Stomach (tissue), 9 donors: ENCODE results near the gene ABCC5. TPM values are rescaled to one million over a fixed set of nuclear protein-coding genes. Genes with fewer than 3 reads are reported as not detected.
A peak's percentile ranks its signal among the peaks of the same experiment; 100 is the strongest.

Source experiments
- DNase-seq, 2 donors: peaks; one replicate each; pipeline versions ENCODE4 v3.0.0 to v3.0.0-alpha.2; 2013 to 2019
- H3K27ac ChIP-seq, 5 donors: fragments of 200-600 bp in 4 of 5; sonication (generic) in 4 of 5; one replicate each; pipeline ENCODE4 v1.5.1; 2013 to 2019; ENCODE audit warnings: mild to moderate bottlenecking in 1 of 5, moderate library complexity in 1 of 5
- H3K27me3 ChIP-seq, 3 donors: fragments of 200-600 bp; sonication (generic); one replicate each; pipeline ENCODE4 v1.5.1; 2017 to 2019; ENCODE audit warnings: mixed run types in 1 of 3
- H3K36me3 ChIP-seq, 4 donors: fragments of 200-600 bp; sonication (generic); 1 replicate in 3 of 4; 2 replicates in 1 of 4; pipeline ENCODE4 v1.5.1; 2016 to 2019
- H3K4me1 ChIP-seq, 4 donors: fragments of 200-600 bp; sonication (generic); one replicate each; pipeline ENCODE4 v1.5.1; 2016 to 2019
- H3K4me3 ChIP-seq, 4 donors: fragments of 200-600 bp; sonication (generic) in 3 of 4; one replicate each; pipeline ENCODE4 v1.5.1; 2016 to 2019; ENCODE audit warnings: mild to moderate bottlenecking in 1 of 4
- H3K9me3 ChIP-seq, 4 donors: fragments of 200-600 bp; sonication (generic); one replicate each; pipeline ENCODE4 v1.5.1; 2016 to 2019
- EP300 ChIP-seq: sonication (generic); formaldehyde crosslinking; IDR thresholded peaks from one replicate; pipeline ENCODE4 v1.6.1; 2017; ENCODE audit warnings: antibody characterized with exemption
- POLR2A ChIP-seq, 4 donors: fragments of 450-650 bp; IDR thresholded peaks; one replicate each; pipeline ENCODE4 v1.6.1; 2016; ENCODE audit warnings: antibody characterized with exemption in 4 of 4, control low read depth in 2 of 4, mild to moderate bottlenecking in 1 of 4, moderate library complexity in 1 of 4
- POLR2AphosphoS5 ChIP-seq, 3 donors: sonication (generic); formaldehyde crosslinking; IDR thresholded peaks; one replicate each; pipeline ENCODE4 v1.6.1; 2016; ENCODE audit warnings: antibody characterized with exemption in 3 of 3
- WGBS, 5 donors: extraction: QIAGEN DNeasy Blood & Tissue Kit in 3 of 5; methylation state at CpG; one replicate each; pipeline versions ENCODE4 v1.1.5 to v1.1.7; 2013 to 2018; 5-methylcytosine and 5-hydroxymethylcytosine counted together
- intact Hi-C: fragments of 100-400 bp; cut with DNase I; formaldehyde crosslinking; loops from one replicate; pipeline ENCODE4 v1.15.1; 2023; ENCODE audit warnings: low total_unique reads
- polyA plus RNA-seq, 3 donors: library from polyadenylated mRNA; stranded (reverse); fragments of 200-250 nt; gene quantifications; one replicate each; pipeline ENCODE4 v1.2.3, GENCODE V29; 2013
- total RNA-seq, 5 donors: library from RNA; depleted of rRNA; stranded (reverse); fragments of >200 nt; gene quantifications; one replicate each; pipeline versions ENCODE4 v1.1.0 to v1.2.3, GENCODE V29; 2014 to 2016
- TF ChIP-seq, protein P1 (sequence below), 7 experiments: fragments of 450-650 bp in 4 of 7; fragments of 200-600 bp in 3 of 7; sonication (generic) in 3 of 7; IDR thresholded peaks; one replicate each; pipeline ENCODE4 v1.5.1; 2016 to 2019; ENCODE audit warnings: antibody characterized with exemption in 7 of 7, control low read depth in 2 of 7, mild to moderate bottlenecking in 1 of 7
- donor health status: healthy with polysubstance abuse.
- donor health status: Bipolar disorder and iron deficiency.
- donor health status: healthy.

ABCC5 gene
- total and polyA plus RNA-seq, 8 donors = 16.6 to 241 (median 78.3) TPM

DNA sequence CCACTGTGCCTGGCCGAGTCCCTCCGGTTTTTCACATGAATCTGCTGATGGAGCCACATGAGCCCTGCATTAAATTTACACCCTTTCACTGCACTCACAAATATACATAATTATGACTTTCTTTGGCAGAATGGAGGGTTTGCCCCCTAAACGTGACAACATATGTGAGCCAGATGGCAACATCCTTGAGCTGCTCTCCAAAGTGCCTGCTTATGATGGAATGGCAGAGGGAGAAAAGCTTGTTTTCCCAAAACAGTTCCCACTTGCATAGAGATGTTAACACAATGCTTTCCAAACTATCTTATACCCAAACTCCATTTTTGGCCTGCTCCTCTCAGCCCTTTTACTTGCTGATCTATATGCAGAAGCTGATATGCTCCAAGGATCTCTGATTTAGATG is 54.9 kb downstream of the ABCC5 start:
- no peak overlapping the region for H3K4me3 ChIP-seq
- H3K27me3 ChIP-seq = no peaks in the 10 kb centered on the region
- WGBS, 5 donors = 88 to 97% (median 93%) methylated on average over 3 of the region's 3 CpGs
- H3K9me3 ChIP-seq = no peaks in the 10 kb centered on the region
- DNase-seq = no peak
- peaks cover 0 to 15% (median 5%) of the 10 kb centered on the region in 4 donors for H3K4me1 ChIP-seq
- no peak overlapping the region for H3K27ac ChIP-seq
- no peak for TF ChIP-seq EP300
- no peak for TF ChIP-seq POLR2A (IDR thresholded peaks at IDR 0.05)
- TF ChIP-seq, protein P1, sequence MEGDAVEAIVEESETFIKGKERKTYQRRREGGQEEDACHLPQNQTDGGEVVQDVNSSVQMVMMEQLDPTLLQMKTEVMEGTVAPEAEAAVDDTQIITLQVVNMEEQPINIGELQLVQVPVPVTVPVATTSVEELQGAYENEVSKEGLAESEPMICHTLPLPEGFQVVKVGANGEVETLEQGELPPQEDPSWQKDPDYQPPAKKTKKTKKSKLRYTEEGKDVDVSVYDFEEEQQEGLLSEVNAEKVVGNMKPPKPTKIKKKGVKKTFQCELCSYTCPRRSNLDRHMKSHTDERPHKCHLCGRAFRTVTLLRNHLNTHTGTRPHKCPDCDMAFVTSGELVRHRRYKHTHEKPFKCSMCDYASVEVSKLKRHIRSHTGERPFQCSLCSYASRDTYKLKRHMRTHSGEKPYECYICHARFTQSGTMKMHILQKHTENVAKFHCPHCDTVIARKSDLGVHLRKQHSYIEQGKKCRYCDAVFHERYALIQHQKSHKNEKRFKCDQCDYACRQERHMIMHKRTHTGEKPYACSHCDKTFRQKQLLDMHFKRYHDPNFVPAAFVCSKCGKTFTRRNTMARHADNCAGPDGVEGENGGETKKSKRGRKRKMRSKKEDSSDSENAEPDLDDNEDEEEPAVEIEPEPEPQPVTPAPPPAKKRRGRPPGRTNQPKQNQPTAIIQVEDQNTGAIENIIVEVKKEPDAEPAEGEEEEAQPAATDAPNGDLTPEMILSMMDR (IDR thresholded peaks at IDR 0.05) = no peak
- TF ChIP-seq POLR2AphosphoS5 (IDR thresholded peaks at IDR 0.05) = no peak
- intact Hi-C loops = no loop called here
- H3K36me3 ChIP-seq = peaks cover 48 to 100% (median 93%) of the 10 kb centered on the region in 4 donors

DNA sequence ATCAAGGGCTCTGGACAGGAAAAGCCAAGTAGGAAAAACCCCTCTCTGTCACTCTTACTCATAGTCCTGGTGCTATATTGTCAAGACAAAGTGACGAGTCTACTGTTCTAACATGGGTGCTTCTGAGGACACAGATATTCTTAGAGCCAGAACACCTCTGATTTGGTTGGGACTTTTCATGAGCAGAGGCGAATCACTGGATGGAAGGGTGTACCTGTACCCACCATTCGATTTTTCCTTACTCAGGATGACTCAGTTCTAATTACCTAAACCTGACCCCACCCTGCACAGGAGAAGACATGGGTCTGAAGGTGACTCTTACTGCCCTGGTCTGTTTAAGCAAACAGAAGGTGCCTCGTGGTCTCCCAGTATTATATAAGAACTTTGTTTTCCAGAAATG is 58.5 kb downstream of the ABCC5 start:
- DNase-seq = peak in 1 of 2 donors; percentile 46
- Histone ChIP-seq H3K36me3 (peaks cover 33 to 89% (median 80%) of the 10 kb centered on the region in 4 donors), H3K9me3 (no peaks in the 10 kb centered on the region), H3K27me3 (no peaks in the 10 kb centered on the region), H3K4me3 (no peak overlapping the region), H3K27ac (peak overlapping the region; percentile 48 to 81 (median 70)), H3K4me1 (peaks cover 0 to 7% (median 0%) of the 10 kb centered on the region in 4 donors)
- WGBS, 5 donors = 42 to 71% (median 55%) methylated on average over 4 of the region's 4 CpGs
- TF ChIP-seq POLR2AphosphoS5 (IDR thresholded peaks at IDR 0.05) (peak in 1 of 3 donors; percentile 53), POLR2A (IDR thresholded peaks at IDR 0.05) (no peak)
- intact Hi-C loops = no loop called here

DNA sequence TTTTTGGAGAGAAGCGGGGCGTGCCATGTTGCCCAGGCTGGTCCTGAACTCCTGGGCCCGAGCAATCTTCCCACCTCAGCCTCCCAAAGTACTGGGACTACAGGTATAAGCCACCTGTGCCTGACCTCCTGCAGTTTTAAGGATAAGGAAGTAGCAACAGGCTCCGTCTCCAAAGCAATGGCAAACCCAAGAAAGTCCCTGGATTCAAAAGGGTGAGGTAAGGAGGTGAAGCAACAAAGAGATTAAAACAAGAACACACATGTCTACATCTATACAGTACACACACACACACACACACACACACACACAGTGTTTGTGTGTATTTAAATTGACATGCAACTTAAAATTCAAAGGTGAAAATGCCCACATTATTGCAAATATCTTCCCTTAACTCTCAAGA is 58.9 kb downstream of the ABCC5 start:
- peak in 1 of 2 donors; percentile 74 for DNase-seq
- no peaks in the 10 kb centered on the region for H3K27me3 ChIP-seq
- WGBS, 5 donors = 71 to 81% (median 75%) methylated on average over 4 of the region's 4 CpGs
- intact Hi-C loops = no loop called here
- no peak overlapping the region for H3K4me3 ChIP-seq
- peaks cover 0 to 7% (median 0%) of the 10 kb centered on the region in 4 donors for H3K4me1 ChIP-seq
- H3K36me3 ChIP-seq = peaks cover 28 to 86% (median 80%) of the 10 kb centered on the region in 4 donors
- no peak for TF ChIP-seq POLR2A (IDR thresholded peaks at IDR 0.05)
- TF ChIP-seq POLR2AphosphoS5 (IDR thresholded peaks at IDR 0.05) = peak in 1 of 3 donors; percentile 15
- no peak for TF ChIP-seq EP300
- H3K9me3 ChIP-seq = no peaks in the 10 kb centered on the region
- H3K27ac ChIP-seq = peak overlapping the region; percentile 50 to 86 (median 78)

DNA sequence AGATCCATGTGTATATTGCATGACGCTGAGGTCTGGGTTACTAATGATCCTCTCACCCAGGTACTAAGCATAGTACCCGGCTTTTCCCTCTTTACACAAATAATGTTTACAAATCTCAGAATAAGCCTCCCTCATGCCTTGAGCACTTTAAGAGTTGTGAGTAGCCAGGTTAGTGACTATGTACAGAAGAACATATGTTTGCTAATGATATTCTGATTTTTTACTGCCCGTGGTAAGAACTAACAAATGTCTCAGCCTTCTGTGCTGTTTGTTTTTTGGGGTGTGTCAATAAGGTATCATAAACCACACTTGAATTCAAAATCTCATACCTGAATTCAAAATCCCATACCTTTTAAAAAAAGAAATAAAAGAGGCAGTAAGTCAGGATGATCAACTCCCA is 59.5 kb downstream of the ABCC5 start:
- H3K9me3 ChIP-seq = no peaks in the 10 kb centered on the region
- H3K4me1 ChIP-seq = peaks cover 0 to 7% (median 0%) of the 10 kb centered on the region in 4 donors
- no peak overlapping the region for H3K4me3 ChIP-seq
- no peaks in the 10 kb centered on the region for H3K27me3 ChIP-seq
- TF ChIP-seq POLR2A (IDR thresholded peaks at IDR 0.05) = no peak
- no peak for TF ChIP-seq POLR2AphosphoS5 (IDR thresholded peaks at IDR 0.05)
- no peak for TF ChIP-seq EP300
- TF ChIP-seq, protein P1 (IDR thresholded peaks at IDR 0.05) = no peak
- 33 to 66% (median 45%) methylated on average over 3 of the region's 3 CpGs for WGBS, 5 donors
- DNase-seq = peak in 1 of 2 donors; percentile 45
- peak overlapping the region; percentile 50 to 86 (median 78) for H3K27ac ChIP-seq
- intact Hi-C loops = no loop called here
- peaks cover 23 to 84% (median 80%) of the 10 kb centered on the region in 4 donors for H3K36me3 ChIP-seq

DNA sequence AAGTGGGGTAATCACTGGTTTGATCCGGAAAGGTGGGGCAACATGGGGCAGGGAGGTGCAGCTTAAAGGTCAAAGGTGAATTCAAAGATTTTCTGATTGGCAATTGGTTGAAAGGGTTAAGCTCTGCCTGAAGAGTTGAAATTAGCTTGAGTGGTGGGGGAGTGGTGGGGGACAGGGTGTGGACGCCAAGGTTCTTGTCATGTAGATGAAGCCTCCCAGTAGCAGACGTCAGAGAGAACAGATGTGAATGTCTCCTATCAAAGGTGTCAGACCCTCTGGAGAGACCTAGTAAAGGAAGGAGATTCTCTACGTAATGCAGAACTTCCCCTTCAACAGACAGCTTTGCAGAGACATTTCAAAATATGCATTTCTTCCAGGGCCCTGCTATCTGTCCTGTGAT is 62.8 kb downstream of the ABCC5 start:
- 76 to 89% (median 81%) methylated on average over 4 of the region's 4 CpGs for WGBS, 5 donors
- no peak overlapping the region for H3K4me3 ChIP-seq
- no peak overlapping the region for H3K27ac ChIP-seq
- no peaks in the 10 kb centered on the region for H3K9me3 ChIP-seq
- peaks cover 25 to 86% (median 80%) of the 10 kb centered on the region in 4 donors for H3K36me3 ChIP-seq
- peaks cover 0 to 7% (median 0%) of the 10 kb centered on the region in 4 donors for H3K4me1 ChIP-seq
- no peak for DNase-seq
- no peaks in the 10 kb centered on the region for H3K27me3 ChIP-seq
- intact Hi-C loops = no loop called here
- TF ChIP-seq POLR2A (IDR thresholded peaks at IDR 0.05) (no peak), POLR2AphosphoS5 (IDR thresholded peaks at IDR 0.05) (no peak), EP300 (no peak)
- TF ChIP-seq, protein P1 (IDR thresholded peaks at IDR 0.05) = no peak
